DOHH2 (cell line): ENCODE results near the gene BTBD1.

Source experiments
- H3F3A ChIP-seq: fragments of 200-600 bp; sonication (generic), shearing (Covaris generic); 2 replicates; pipeline ENCODE4 v1.6.0; 2016; ENCODE audit warnings: antibody characterized with exemption, mild to moderate bottlenecking; ENCODE audit not compliant: control insufficient read depth, insufficient read depth
- H3K27ac ChIP-seq: fragments of 200-600 bp; sonication (generic); 2 replicates; pipeline ENCODE4 v1.5.1; 2014; ENCODE audit warnings: low read depth, mild to moderate bottlenecking, low read length, moderate library complexity
- H3K27me3 ChIP-seq: fragments of 200-600 bp; sonication (generic); 2 replicates; pipeline ENCODE4 v1.6.1; 2014; ENCODE audit warnings: mild to moderate bottlenecking, low read length, mixed read lengths; ENCODE audit not compliant: control insufficient read depth
- H3K36me3 ChIP-seq: fragments of 200-600 bp; sonication (generic); 2 replicates; pipeline ENCODE4 v1.6.1; 2014; ENCODE audit warnings: mild to moderate bottlenecking, low read length, moderate library complexity, mixed read lengths; ENCODE audit not compliant: control insufficient read depth
- H3K4me1 ChIP-seq: fragments of 200-600 bp; sonication (generic); 2 replicates; pipeline ENCODE4 v1.6.1; 2014; ENCODE audit warnings: mild to moderate bottlenecking, low read length, mixed read lengths; ENCODE audit not compliant: control insufficient read depth
- H3K4me2 ChIP-seq: fragments of 200-600 bp; sonication (generic); 2 replicates; pipeline ENCODE4 v1.6.0; 2014; ENCODE audit warnings: mild to moderate bottlenecking, low read length, moderate library complexity
- H3K4me3 ChIP-seq: fragments of 200-600 bp; sonication (generic); 2 replicates; pipeline ENCODE4 v1.5.1; 2014; ENCODE audit warnings: mild to moderate bottlenecking, low read length, mixed read lengths
- H3K79me2 ChIP-seq: fragments of 200-600 bp; sonication (generic); 2 replicates; pipeline ENCODE4 v1.6.1; 2014; ENCODE audit warnings: mild to moderate bottlenecking, low read length, mixed read lengths; ENCODE audit not compliant: control insufficient read depth
- H3K9me2 ChIP-seq: fragments of 200-600 bp; sonication (generic); replicated peaks from 2 replicates; pipeline ENCODE4 v1.6.1; 2014; ENCODE audit warnings: mild to moderate bottlenecking, low read length, mixed read lengths; ENCODE audit not compliant: control insufficient read depth
- H3K9me3 ChIP-seq: fragments of 200-600 bp; sonication (generic); 2 replicates; pipeline ENCODE4 v1.6.1; 2014; ENCODE audit warnings: antibody characterized with exemption, low read length, mixed read lengths; ENCODE audit not compliant: control insufficient read depth, insufficient read depth
- H4K20me1 ChIP-seq: fragments of 200-600 bp; sonication (generic); 2 replicates; pipeline ENCODE4 v1.6.0; 2014; ENCODE audit warnings: low read depth, mild to moderate bottlenecking, antibody characterized with exemption, low read length, moderate library complexity; ENCODE audit not compliant: control insufficient read depth, insufficient read depth
- EZH2phosphoT487 ChIP-seq: fragments of 200-600 bp; sonication (generic); IDR thresholded peaks from 2 replicates; pipeline ENCODE4 v1.6.1; 2017; ENCODE audit warnings: borderline replicate concordance, mild to moderate bottlenecking, antibody characterized with exemption, low read length, moderate library complexity, mixed read lengths
- TF ChIP-seq, protein P1 (sequence below): fragments of 200-600 bp; sonication (generic); IDR thresholded peaks from one replicate; pipeline ENCODE4 v1.5.1; 2014; ENCODE audit warnings: antibody characterized with exemption, mild to moderate bottlenecking, low read depth, low read length; ENCODE audit not compliant: poor library complexity, severe bottlenecking

The BTBD1 gene

DNA sequence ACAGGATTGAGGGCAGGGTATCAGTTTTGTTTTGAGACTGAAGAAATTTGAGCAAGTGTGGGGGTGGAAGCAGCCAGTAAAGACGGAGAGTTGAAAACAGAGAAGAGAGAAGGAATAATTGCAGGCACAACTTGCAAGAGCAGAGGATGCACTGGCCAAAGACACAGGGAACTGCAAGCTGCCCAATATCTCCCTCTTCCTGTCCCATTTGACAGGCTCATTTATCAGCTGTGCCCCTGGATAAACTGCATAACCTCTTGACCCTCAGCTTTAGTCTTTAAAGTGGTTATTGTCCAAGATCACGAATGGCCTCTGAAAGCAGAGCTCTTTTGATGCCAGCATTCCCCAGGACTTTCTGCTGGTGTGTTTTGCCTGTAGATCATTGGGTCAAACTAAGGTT lies 86.1 kb downstream of the BTBD1 start:
- Histone ChIP-seq H3K4me2 (no peak overlapping the region), H3K4me3 (no peak overlapping the region), H3K9me3 (no peaks in the 10 kb centered on the region), H4K20me1 (no peaks in the 10 kb centered on the region), H3K9me2 (no peaks in the 10 kb centered on the region), H3K27ac (no peak overlapping the region), H3K36me3 (no peaks in the 10 kb centered on the region), H3K27me3 (no peaks in the 10 kb centered on the region), H3K4me1 (peaks cover 9% of the 10 kb centered on the region), H3F3A (no peaks in the 10 kb centered on the region), H3K79me2 (peaks cover 8% of the 10 kb centered on the region; the same call in 1 of the 2 replicates)
- no peak for TF ChIP-seq EZH2phosphoT487
- TF ChIP-seq, protein P1, sequence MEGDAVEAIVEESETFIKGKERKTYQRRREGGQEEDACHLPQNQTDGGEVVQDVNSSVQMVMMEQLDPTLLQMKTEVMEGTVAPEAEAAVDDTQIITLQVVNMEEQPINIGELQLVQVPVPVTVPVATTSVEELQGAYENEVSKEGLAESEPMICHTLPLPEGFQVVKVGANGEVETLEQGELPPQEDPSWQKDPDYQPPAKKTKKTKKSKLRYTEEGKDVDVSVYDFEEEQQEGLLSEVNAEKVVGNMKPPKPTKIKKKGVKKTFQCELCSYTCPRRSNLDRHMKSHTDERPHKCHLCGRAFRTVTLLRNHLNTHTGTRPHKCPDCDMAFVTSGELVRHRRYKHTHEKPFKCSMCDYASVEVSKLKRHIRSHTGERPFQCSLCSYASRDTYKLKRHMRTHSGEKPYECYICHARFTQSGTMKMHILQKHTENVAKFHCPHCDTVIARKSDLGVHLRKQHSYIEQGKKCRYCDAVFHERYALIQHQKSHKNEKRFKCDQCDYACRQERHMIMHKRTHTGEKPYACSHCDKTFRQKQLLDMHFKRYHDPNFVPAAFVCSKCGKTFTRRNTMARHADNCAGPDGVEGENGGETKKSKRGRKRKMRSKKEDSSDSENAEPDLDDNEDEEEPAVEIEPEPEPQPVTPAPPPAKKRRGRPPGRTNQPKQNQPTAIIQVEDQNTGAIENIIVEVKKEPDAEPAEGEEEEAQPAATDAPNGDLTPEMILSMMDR, result no peak

- Histone ChIP-seq H3K79me2 (no peaks in the 10 kb centered on the region), H3K36me3 (no peaks in the 10 kb centered on the region), H3F3A (no peaks in the 10 kb centered on the region), H3K4me1 (no peaks in the 10 kb centered on the region), H3K27ac (no peak overlapping the region), H3K4me2 (no peak overlapping the region), H3K9me2 (no peaks in the 10 kb centered on the region), H3K4me3 (no peak overlapping the region), H4K20me1 (no peaks in the 10 kb centered on the region), H3K27me3 (no peaks in the 10 kb centered on the region), H3K9me3 (no peaks in the 10 kb centered on the region)
- TF ChIP-seq, protein P1, result no peak
- TF ChIP-seq EZH2phosphoT487, result no peak
Measured at GRCh38 chr15:82979726-82980125, 87.3 kb downstream of the BTBD1 start.

- H3K36me3 ChIP-seq, result no peaks in the 10 kb centered on the region
- TF ChIP-seq EZH2phosphoT487, result no peak
Measured at GRCh38 chr15:82978438-82978837, 88.6 kb downstream of the BTBD1 start.

GRCh38 chr15:82977076-82977475 lies 90.0 kb downstream of the BTBD1 start:
- TF ChIP-seq EZH2phosphoT487, result no peak
- TF ChIP-seq, protein P1, result no peak
- Histone ChIP-seq H3K4me3 (no peak overlapping the region), H3K9me3 (no peaks in the 10 kb centered on the region), H3K9me2 (no peaks in the 10 kb centered on the region), H4K20me1 (no peaks in the 10 kb centered on the region), H3K4me2 (no peak overlapping the region), H3K79me2 (no peaks in the 10 kb centered on the region), H3K4me1 (no peaks in the 10 kb centered on the region), H3K36me3 (no peaks in the 10 kb centered on the region), H3K27me3 (no peaks in the 10 kb centered on the region), H3K27ac (no peak overlapping the region), H3F3A (no peaks in the 10 kb centered on the region)

More at GRCh38 chr15:82978438-82978837, 88.6 kb downstream of the BTBD1 start:
- Histone ChIP-seq H3K9me2 (no peaks in the 10 kb centered on the region), H4K20me1 (no peaks in the 10 kb centered on the region), H3F3A (no peaks in the 10 kb centered on the region), H3K27me3 (no peaks in the 10 kb centered on the region), H3K27ac (no peak overlapping the region), H3K4me3 (no peak overlapping the region), H3K79me2 (no peaks in the 10 kb centered on the region), H3K4me2 (no peak overlapping the region), H3K4me1 (no peaks in the 10 kb centered on the region), H3K9me3 (no peaks in the 10 kb centered on the region)
